HTERT RPE-1 (cell line): ENCODE data around the gene C18orf63.

Source experiments
- in situ Hi-C: fragments of 300-500 bp; cut with MboI; formaldehyde crosslinking; loops from 4 replicates; pipeline ENCODE4 v1.14.3; 2020; ENCODE audit warnings: low sequenced_read_pairs

Gene C18orf63

DNA sequence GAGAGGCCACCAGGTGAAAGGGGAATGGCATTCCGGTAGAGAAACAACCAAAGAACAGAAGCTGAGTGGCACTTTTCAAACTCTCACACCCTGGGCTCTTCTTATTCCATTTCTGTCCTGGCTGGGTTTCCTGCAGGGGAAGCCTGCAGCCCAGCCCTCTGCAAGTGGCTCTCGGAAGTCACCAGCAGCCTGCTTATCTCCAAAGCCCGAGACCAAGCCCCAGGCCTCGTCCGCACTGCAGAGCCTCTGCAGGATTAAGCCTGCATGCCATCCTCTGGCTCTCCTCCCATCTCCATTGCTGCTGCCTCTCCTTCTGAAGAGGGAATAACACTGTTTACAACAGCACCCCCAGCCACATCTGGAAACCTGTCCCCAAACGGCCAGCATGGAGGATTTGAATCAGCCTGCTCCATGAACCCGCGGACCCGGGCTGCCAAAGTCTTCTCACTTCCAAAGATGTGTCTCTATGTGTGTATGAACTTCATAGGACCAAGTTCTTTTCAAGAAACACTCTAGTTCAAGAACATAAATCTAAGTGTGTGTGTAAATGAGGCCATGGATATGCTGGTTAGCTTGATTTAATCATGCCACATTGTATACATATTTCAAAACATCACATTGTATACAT is 87.3 kb downstream of the C18orf63 start:
- in situ Hi-C loops, result no loop called here

GRCh38 chr18:74407888-74408287 is 92.2 kb downstream of the C18orf63 start:
- in situ Hi-C loops, result no loop called here
